Right kidney (tissue), 1 donor: ENCODE results near the gene BCAM.
A peak's percentile ranks its signal among the peaks of the same experiment; 100 is the strongest.

Source experiments
- DNase-seq: peaks from one replicate; pipeline ENCODE4 v3.0.0-alpha.2; 2016

Gene BCAM

GRCh38 chr19:44785993-44786392 is 22.9 kb upstream of the BCAM start:
- no peak for DNase-seq

GRCh38 chr19:44788971-44789370 is 19.9 kb upstream of the BCAM start:
- no peak for DNase-seq

DNA sequence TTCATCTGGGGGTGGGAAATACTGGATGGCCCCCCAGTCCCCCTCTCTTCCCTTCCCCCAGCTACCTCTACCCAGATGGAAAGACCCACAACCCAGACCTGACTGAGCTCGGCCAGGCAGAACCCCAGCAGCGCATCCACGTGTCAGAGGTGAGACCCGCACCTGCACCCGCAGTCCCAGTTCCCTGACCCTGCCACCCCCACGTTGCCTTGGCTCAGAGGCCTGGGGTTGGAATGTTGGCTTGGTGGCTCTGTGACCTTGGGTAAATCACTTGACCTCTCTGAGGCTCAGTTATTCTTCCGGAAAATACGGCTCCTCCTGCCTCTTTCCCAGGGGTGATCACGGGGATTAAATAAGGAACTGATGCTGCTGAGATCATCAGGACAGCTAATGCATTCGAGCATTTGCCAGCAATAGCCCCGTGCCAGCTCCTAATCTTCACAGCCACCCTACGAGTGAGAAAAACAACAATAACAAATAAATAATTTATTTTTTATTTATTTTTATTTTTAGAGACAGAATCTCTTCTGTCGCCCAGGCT is 18.9 kb upstream of the BCAM start:
- no peak for DNase-seq

DNA sequence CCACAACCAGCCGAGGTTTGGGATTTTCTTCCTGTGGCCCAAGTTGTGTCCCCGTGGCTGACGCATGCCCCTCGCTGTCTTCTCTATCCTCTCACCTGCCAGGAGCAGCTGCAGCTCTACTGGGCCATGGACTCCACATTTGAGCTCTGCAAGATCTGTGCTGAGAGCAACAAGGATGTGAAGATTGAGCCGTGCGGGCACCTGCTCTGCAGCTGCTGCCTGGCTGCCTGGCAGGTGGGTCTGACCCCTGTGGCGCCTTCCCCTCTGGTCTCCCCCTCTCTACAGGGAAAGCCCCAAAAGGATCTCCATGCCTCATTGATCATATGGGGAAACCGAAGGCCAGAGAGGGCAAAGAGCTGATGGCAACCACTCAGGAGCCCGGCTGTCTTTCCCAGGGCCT is 16.6 kb upstream of the BCAM start:
- no peak for DNase-seq

- DNase-seq, result no peak
Measured at GRCh38 chr19:44794610-44795009, 14.3 kb upstream of the BCAM start.

- no peak for DNase-seq
Measured at GRCh38 chr19:44795398-44795987, 13.4 kb upstream of the BCAM start.

- no peak for DNase-seq
Measured at GRCh38 chr19:44796701-44797115, 12.2 kb upstream of the BCAM start.

- DNase-seq, result no peak
Measured at GRCh38 chr19:44799627-44800346, 9.1 kb upstream of the BCAM start.

- peak; percentile 43 for DNase-seq
Measured at GRCh38 chr19:44800461-44800860, 8.4 kb upstream of the BCAM start.

GRCh38 chr19:44803442-44804428 is 5.2 kb upstream of the BCAM start:
- no peak for DNase-seq

GRCh38 chr19:44806291-44806690 is 2.6 kb upstream of the BCAM start:
- no peak for DNase-seq

GRCh38 chr19:44807162-44807561 is 1.7 kb upstream of the BCAM start:
- no peak for DNase-seq

DNA sequence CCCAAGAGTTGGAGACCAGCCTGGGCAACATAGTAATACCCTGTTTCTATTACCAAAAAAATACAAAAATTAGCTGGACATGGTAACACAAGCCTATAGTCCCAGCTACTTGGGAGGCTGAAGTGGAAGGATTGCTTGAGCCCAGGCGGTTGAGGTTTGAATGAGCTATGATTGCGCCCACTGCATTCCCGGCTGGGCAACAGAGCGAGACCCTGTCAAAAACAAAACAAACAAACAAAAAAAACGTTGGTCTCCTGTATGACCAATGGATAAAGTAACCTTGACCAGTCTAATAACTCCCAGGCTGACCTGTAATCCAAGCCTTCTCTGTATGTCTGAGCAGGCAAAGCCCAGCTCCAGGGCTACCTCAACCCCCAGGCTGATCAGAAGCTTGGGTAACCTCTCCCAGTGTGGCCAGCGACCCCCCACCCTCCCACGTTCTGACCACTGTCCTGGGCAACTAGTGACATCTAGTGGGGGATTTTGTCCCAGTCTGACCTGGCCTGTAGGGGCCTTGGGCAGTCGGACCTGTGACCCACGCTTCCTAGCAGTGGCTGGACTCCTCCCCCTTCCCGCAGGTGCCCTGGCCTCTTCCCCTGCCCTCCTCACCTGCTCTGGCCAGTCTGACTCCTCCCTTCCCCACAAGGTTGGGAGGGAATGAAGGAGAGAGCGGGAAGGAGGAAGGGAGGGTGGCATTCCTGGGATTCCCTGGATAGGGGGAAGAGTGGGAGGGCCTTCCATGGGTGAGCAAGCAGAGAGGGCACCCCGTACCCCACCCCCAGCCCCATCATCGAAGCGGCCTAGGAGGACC is 1.0 kb upstream of the BCAM start:
- DNase-seq, result peak; percentile 70

DNA sequence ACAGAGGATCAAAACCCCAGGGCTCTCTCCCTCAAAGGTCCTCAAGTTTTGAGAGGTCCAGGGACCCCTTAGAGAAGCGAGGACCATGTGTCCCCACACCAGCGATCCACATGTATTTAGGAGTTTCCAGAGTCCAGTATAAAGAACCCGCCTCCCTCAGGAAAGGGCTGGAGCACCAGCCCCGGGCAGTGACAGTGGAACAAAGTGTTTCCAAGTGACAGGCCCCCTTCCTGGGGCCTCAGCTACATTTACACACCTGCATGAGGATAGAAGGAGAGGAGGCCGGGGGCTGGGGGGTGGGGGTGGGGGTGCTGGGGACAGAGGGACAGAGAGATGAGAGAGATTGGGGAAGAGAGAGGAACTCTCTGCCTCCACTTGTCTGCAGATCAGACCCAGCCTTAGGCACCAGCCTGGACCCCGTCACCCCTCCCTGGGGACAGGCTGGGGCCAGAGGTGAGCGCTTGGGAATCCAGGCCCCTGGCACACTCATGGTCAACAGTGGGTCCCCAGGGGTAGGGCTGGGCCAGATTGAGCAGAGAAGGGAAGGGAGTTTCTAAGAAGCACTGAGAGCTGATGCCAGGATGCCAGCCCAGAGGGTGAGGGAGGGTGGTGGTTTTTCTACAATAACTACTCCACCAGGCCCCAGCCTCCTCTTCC is 802 bp downstream of the BCAM start:
- peak; percentile 70 for DNase-seq

GRCh38 chr19:44810234-44811121 is 1.6 kb downstream of the BCAM start:
- DNase-seq, result peak; percentile 64

GRCh38 chr19:44811122-44811419 is 2.2 kb downstream of the BCAM start:
- DNase-seq, result no peak

DNA sequence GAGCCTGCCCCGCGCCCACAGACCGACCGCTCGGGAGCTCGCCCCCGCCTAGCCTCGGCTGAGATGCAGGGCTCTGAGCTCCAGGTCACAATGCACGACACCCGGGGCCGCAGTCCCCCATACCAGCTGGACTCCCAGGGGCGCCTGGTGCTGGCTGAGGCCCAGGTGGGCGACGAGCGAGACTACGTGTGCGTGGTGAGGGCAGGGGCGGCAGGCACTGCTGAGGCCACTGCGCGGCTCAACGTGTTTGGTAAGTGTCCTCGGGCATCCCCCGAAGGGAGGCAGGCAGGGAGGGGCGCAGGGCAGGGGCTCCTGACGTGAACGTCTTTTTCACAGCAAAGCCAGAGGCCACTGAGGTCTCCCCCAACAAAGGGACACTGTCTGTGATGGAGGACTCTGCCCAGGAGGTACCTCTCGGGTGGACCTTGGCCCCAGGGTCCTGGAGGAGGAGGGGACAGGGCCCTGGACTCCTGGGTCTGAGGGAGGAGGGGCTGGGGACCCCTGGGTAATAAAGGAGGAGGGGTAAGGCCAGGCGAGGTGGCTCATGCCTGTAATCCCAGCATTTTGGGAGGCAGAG is 3.3 kb downstream of the BCAM start:
- DNase-seq, result no peak

- DNase-seq, result peak; percentile 54
Measured at GRCh38 chr19:44813070-44813840, 4.4 kb downstream of the BCAM start.

- no peak for DNase-seq
Measured at GRCh38 chr19:44813841-44814470, 5.1 kb downstream of the BCAM start.
